Prostate gland (tissue), 1 donor: ENCODE data around the gene MAPK14.

ENCODE experiments used
- POLR2A ChIP-seq: fragments of 450-650 bp; IDR thresholded peaks from one replicate; pipeline ENCODE4 v1.6.1; 2016; ENCODE audit warnings: antibody characterized with exemption, mild to moderate bottlenecking
- POLR2AphosphoS5 ChIP-seq: sonication (generic); formaldehyde crosslinking; IDR thresholded peaks from one replicate; pipeline ENCODE4 v1.6.1; 2017; ENCODE audit warnings: antibody characterized with exemption

- no peak for TF ChIP-seq POLR2A
- TF ChIP-seq POLR2AphosphoS5, result no peak
These were observed 674 bp downstream of the MAPK14 start for GRCh38 chr6:36028088-36028876.
